Measurements from ENCODE around the gene AASS. TPM values are rescaled to one million over a fixed set of nuclear protein-coding genes. Genes with fewer than 3 reads are reported as not detected.

Gene AASS
- total RNA-seq, 1 experiment from 2014 or later, result 15.6 TPM

- Mint-ChIP-seq H3K27me3 (ENCODE audit: insufficient read depth, unreplicated experiment) (no peaks in the 10 kb centered on the region), H3K27ac (ENCODE audit: low read depth, unreplicated experiment) (no peak overlapping the region), H3K4me1 (ENCODE audit: insufficient read depth, unreplicated experiment) (no peaks in the 10 kb centered on the region), H3K4me3 (ENCODE audit: unreplicated experiment) (no peak overlapping the region), H3K9me3 (ENCODE audit: unreplicated experiment) (no peaks in the 10 kb centered on the region), H3K36me3 (ENCODE audit: insufficient read depth, unreplicated experiment) (peaks cover 9% of the 10 kb centered on the region)
- POLR2A ChIA-PET, result no interaction called here
- BruUV-seq (replicated peaks), result no TSS peak
- no peak for TF ChIP-seq CTCF (IDR thresholded peaks at IDR 0.05; ENCODE audit: unreplicated experiment)
- no peak for DNase-seq (ENCODE audit: unreplicated experiment)
- intact Hi-C loops (cut with micrococcal nuclease), result no loop called here
- CTCF ChIA-PET, result interaction anchor here (0.5 to 1.0 kb wide), 3 partner anchors 64 to 429 kb away, joined by 3 to 4 read pairs (median 3); no protein-coding TSS in a partner anchor
Observed at GRCh38 chr7:122118757-122119156, 25.3 kb downstream of the AASS start.

- ChIA-PET POLR2A (interaction anchor here (0.6 kb wide), 1 partner anchor 142 kb away, joined by 3 read pairs; no protein-coding TSS in a partner anchor), CTCF (interaction anchor here (1.1 to 6.5 kb wide), 2 partner anchors 10 to 15 kb away, joined by 3 to 39 read pairs; no protein-coding TSS in a partner anchor)
- peaks cover 27% of the 10 kb centered on the region for H3K9me3 Mint-ChIP-seq (ENCODE audit: unreplicated experiment)
- no TSS peak for BruUV-seq (replicated peaks)
- no peaks in the 10 kb centered on the region for H3K27me3 Mint-ChIP-seq (ENCODE audit: insufficient read depth, unreplicated experiment)
- TF ChIP-seq CTCF (IDR thresholded peaks at IDR 0.05; ENCODE audit: unreplicated experiment), result no peak
- no peak overlapping the region for H3K4me3 Mint-ChIP-seq (ENCODE audit: unreplicated experiment)
- H3K27ac Mint-ChIP-seq (ENCODE audit: low read depth, unreplicated experiment), result no peak overlapping the region
- DNase-seq (ENCODE audit: unreplicated experiment), result no peak
- intact Hi-C loops (cut with micrococcal nuclease), result no loop called here
- peaks cover 13% of the 10 kb centered on the region for H3K36me3 Mint-ChIP-seq (ENCODE audit: insufficient read depth, unreplicated experiment)
- H3K4me1 Mint-ChIP-seq (ENCODE audit: insufficient read depth, unreplicated experiment), result no peaks in the 10 kb centered on the region
Observed at GRCh38 chr7:122103064-122103463, 41.0 kb downstream of the AASS start.

- POLR2A ChIA-PET, result no interaction called here
- no peak for DNase-seq (ENCODE audit: unreplicated experiment)
- H3K27ac Mint-ChIP-seq (ENCODE audit: low read depth, unreplicated experiment), result no peak overlapping the region
Observed at GRCh38 chr7:122100021-122100420, 44.0 kb downstream of the AASS start.

GRCh38 chr7:122095642-122096041 is 48.4 kb downstream of the AASS start:
- Mint-ChIP-seq H3K9me3 (ENCODE audit: unreplicated experiment) (no peaks in the 10 kb centered on the region), H3K36me3 (ENCODE audit: insufficient read depth, unreplicated experiment) (peaks cover 7% of the 10 kb centered on the region), H3K27ac (ENCODE audit: low read depth, unreplicated experiment) (no peak overlapping the region), H3K4me1 (ENCODE audit: insufficient read depth, unreplicated experiment) (no peaks in the 10 kb centered on the region), H3K4me3 (ENCODE audit: unreplicated experiment) (no peak overlapping the region), H3K27me3 (ENCODE audit: insufficient read depth, unreplicated experiment) (no peaks in the 10 kb centered on the region)
- no TSS peak for BruUV-seq (replicated peaks)
- POLR2A ChIA-PET, result no interaction called here
- no peak for TF ChIP-seq CTCF (IDR thresholded peaks at IDR 0.05; ENCODE audit: unreplicated experiment)
- intact Hi-C loops (cut with micrococcal nuclease), result no loop called here
- CTCF ChIA-PET, result interaction anchor here (0.6 to 0.7 kb wide), 4 partner anchors 235 to 1619 kb away, joined by 3 to 6 read pairs (median 4); no protein-coding TSS in a partner anchor
- DNase-seq (ENCODE audit: unreplicated experiment), result no peak

More at GRCh38 chr7:122100021-122100420, 44.0 kb downstream of the AASS start:
- no TSS peak for BruUV-seq (replicated peaks)
- CTCF ChIA-PET, result no interaction called here
- Mint-ChIP-seq H3K4me3 (ENCODE audit: unreplicated experiment) (no peak overlapping the region), H3K36me3 (ENCODE audit: insufficient read depth, unreplicated experiment) (peaks cover 7% of the 10 kb centered on the region), H3K4me1 (ENCODE audit: insufficient read depth, unreplicated experiment) (no peaks in the 10 kb centered on the region), H3K27me3 (ENCODE audit: insufficient read depth, unreplicated experiment) (no peaks in the 10 kb centered on the region), H3K9me3 (ENCODE audit: unreplicated experiment) (no peaks in the 10 kb centered on the region)
- TF ChIP-seq CTCF (IDR thresholded peaks at IDR 0.05; ENCODE audit: unreplicated experiment), result no peak
- intact Hi-C loops (cut with micrococcal nuclease), result no loop called here

All from MCF 10A (cell line).